Neural cell (in vitro differentiated cells): ENCODE measurements around the gene MID1. TPM values are rescaled to one million over a fixed set of nuclear protein-coding genes. Genes with fewer than 3 reads are reported as not detected.
A peak's percentile ranks its signal among the peaks of the same experiment; 100 is the strongest.

Source experiments
- H2AFZ ChIP-seq: fragments of 200-600, 300-800 bp; sonication (generic), shearing (Covaris generic); 2 replicates; pipeline ENCODE4 v1.6.0; 2014; ENCODE audit warnings: low read depth, mild to moderate bottlenecking, antibody characterized with exemption, low read length, moderate library complexity
- H3F3A ChIP-seq: fragments of 200-600 bp; shearing (Covaris generic); 2 replicates; pipeline ENCODE4 v1.6.1; 2016; ENCODE audit warnings: mild to moderate bottlenecking, moderate library complexity, mixed read lengths, antibody characterized with exemption, low read length; ENCODE audit not compliant: insufficient read depth, poor library complexity, severe bottlenecking
- H3K27ac ChIP-seq: fragments of 200-600, 300-800 bp; sonication (generic), shearing (Covaris generic); 2 replicates; pipeline ENCODE4 v1.5.1; 2014; ENCODE audit warnings: mild to moderate bottlenecking, low read length, moderate library complexity
- H3K27me3 ChIP-seq: fragments of 300-800, 200-600 bp; sonication (generic), shearing (Covaris generic); 2 replicates; pipeline ENCODE4 v1.6.0; 2014; ENCODE audit warnings: mild to moderate bottlenecking, low read depth, low read length, moderate library complexity; ENCODE audit not compliant: insufficient read depth
- H3K36me3 ChIP-seq: fragments of 300-800, 200-600 bp; sonication (generic), shearing (Covaris generic); 2 replicates; pipeline ENCODE4 v1.5.1; 2014; ENCODE audit warnings: mild to moderate bottlenecking, antibody characterized with exemption, low read length, moderate library complexity; ENCODE audit not compliant: insufficient read depth
- H3K4me2 ChIP-seq: fragments of 300-800, 200-600 bp; sonication (generic), shearing (Covaris generic); 2 replicates; pipeline ENCODE4 v1.6.0; 2014; ENCODE audit warnings: mild to moderate bottlenecking, low read length
- H3K4me3 ChIP-seq: fragments of 300-800, 200-600 bp; sonication (generic), shearing (Covaris generic); 2 replicates; pipeline ENCODE4 v1.5.1; 2014; ENCODE audit warnings: mild to moderate bottlenecking, low read length, moderate library complexity
- H3K79me2 ChIP-seq: fragments of 200-600 bp; shearing (Covaris generic); replicated peaks from 2 replicates; pipeline ENCODE4 v1.6.0; 2014; ENCODE audit warnings: mild to moderate bottlenecking, low read length, moderate library complexity; ENCODE audit not compliant: insufficient read depth
- H3K9ac ChIP-seq: fragments of 300-800, 200-600 bp; sonication (generic), shearing (Covaris generic); 2 replicates; pipeline ENCODE4 v1.6.1; 2016; ENCODE audit warnings: mild to moderate bottlenecking, low read length, mixed read lengths
- H3K9me2 ChIP-seq: fragments of 200-600 bp; shearing (Covaris generic); 2 replicates; pipeline ENCODE4 v1.6.1; 2016; ENCODE audit warnings: mild to moderate bottlenecking, low read length, mixed read lengths; ENCODE audit not compliant: insufficient read depth
- H3K9me3 ChIP-seq: fragments of 200-600, 300-800 bp; sonication (generic), shearing (Covaris generic); 2 replicates; pipeline ENCODE4 v1.6.1; 2016; ENCODE audit warnings: mild to moderate bottlenecking, mixed run types, low read length, moderate library complexity, mixed read lengths
- H4K20me1 ChIP-seq: fragments of 200-600 bp; shearing (Covaris generic); 2 replicates; pipeline ENCODE4 v1.6.1; 2016; ENCODE audit warnings: mild to moderate bottlenecking, mixed run types; ENCODE audit not compliant: insufficient read depth
- CTCF ChIP-seq: fragments of 450-650 bp; IDR thresholded peaks from 2 replicates; pipeline ENCODE4 v1.5.1; 2014; ENCODE audit warnings: antibody characterized with exemption, mild to moderate bottlenecking, moderate library complexity; ENCODE audit not compliant: poor library complexity, severe bottlenecking
- EP300 ChIP-seq: fragments of 450-650 bp; conservative IDR thresholded peaks from 2 replicates; pipeline ENCODE4 v1.6.1; 2014; ENCODE audit warnings: antibody characterized with exemption, mild to moderate bottlenecking, moderate library complexity; ENCODE audit not compliant: poor library complexity, severe bottlenecking
- EZH2 ChIP-seq: fragments of 200-600, 300-800 bp; shearing (Covaris generic), sonication (generic); IDR thresholded peaks from 2 replicates; pipeline ENCODE4 v1.6.1; 2014; ENCODE audit warnings: antibody characterized with exemption, low read length, borderline replicate concordance, mild to moderate bottlenecking; ENCODE audit not compliant: insufficient read depth, poor library complexity, severe bottlenecking
- MXI1 ChIP-seq: fragments of 450-650 bp; conservative IDR thresholded peaks from 2 replicates; pipeline ENCODE4 v1.6.1; 2014; ENCODE audit warnings: antibody characterized with exemption, mild to moderate bottlenecking; ENCODE audit not compliant: poor library complexity, severe bottlenecking
- POLR2AphosphoS5 ChIP-seq: IDR thresholded peaks from 2 replicates; pipeline ENCODE4 v1.6.1; 2012
- RAD21 ChIP-seq: fragments of 450-650 bp; conservative IDR thresholded peaks from 2 replicates; pipeline ENCODE4 v1.6.1; 2014; ENCODE audit warnings: antibody characterized with exemption, mild to moderate bottlenecking, moderate library complexity
- REST ChIP-seq: IDR thresholded peaks from 2 replicates; pipeline ENCODE4 v1.6.1; 2012; ENCODE audit warnings: borderline replicate concordance
- SMC3 ChIP-seq: fragments of 450-650 bp; conservative IDR thresholded peaks from 2 replicates; pipeline ENCODE4 v1.6.1; 2014; ENCODE audit warnings: antibody characterized with exemption, mild to moderate bottlenecking, moderate library complexity; ENCODE audit not compliant: poor library complexity
- TAF1 ChIP-seq: IDR thresholded peaks from 2 replicates; pipeline ENCODE4 v1.6.1; 2012; ENCODE audit warnings: low read depth
- polyA plus RNA-seq: library from polyadenylated mRNA; depleted of rRNA; stranded (reverse); fragments of >200 nt; gene quantifications from 2 replicates; pipeline ENCODE4 v1.2.3, GENCODE V29; 2014

MID1 gene
- polyA plus RNA-seq, 1 donor from 2014 or later = 16.6 TPM

- Histone ChIP-seq H3K79me2 (no peaks in the 10 kb centered on the region), H3K27ac (peak overlapping the region; percentile 82), H3K4me3 (peak overlapping the region; percentile 7), H3K9me3 (no peaks in the 10 kb centered on the region), H3K9me2 (no peaks in the 10 kb centered on the region), H3K4me2 (no peak overlapping the region), H3K36me3 (no peaks in the 10 kb centered on the region), H2AFZ (no peak overlapping the region), H3K27me3 (no peaks in the 10 kb centered on the region), H3F3A (no peaks in the 10 kb centered on the region), H3K9ac (peak overlapping the region; percentile 34), H4K20me1 (no peaks in the 10 kb centered on the region)
- TF ChIP-seq POLR2AphosphoS5 (no peak), SMC3 (no peak), MXI1 (no peak), RAD21 (no peak), EZH2 (no peak), EP300 (peak; percentile 35), REST (peak; percentile 91), CTCF (no peak), TAF1 (no peak)
These were observed 204.0 kb downstream of the MID1 start for GRCh38 chrX:10416424-10416823.

- H3K36me3 ChIP-seq = no peaks in the 10 kb centered on the region
- H4K20me1 ChIP-seq = no peaks in the 10 kb centered on the region
- TF ChIP-seq POLR2AphosphoS5 (no peak), EZH2 (no peak), MXI1 (no peak), CTCF (no peak), RAD21 (no peak), SMC3 (no peak), TAF1 (no peak), EP300 (no peak), REST (no peak)
- no peaks in the 10 kb centered on the region for H3K27me3 ChIP-seq
- H3K9ac ChIP-seq = peak overlapping the region; percentile 34
- no peaks in the 10 kb centered on the region for H3K79me2 ChIP-seq
- H3K9me3 ChIP-seq = no peaks in the 10 kb centered on the region
- no peaks in the 10 kb centered on the region for H3F3A ChIP-seq
- H2AFZ ChIP-seq = no peak overlapping the region
- H3K4me3 ChIP-seq = no peak overlapping the region
- H3K9me2 ChIP-seq = no peaks in the 10 kb centered on the region
- peak overlapping the region; percentile 82 for H3K27ac ChIP-seq
- no peak overlapping the region for H3K4me2 ChIP-seq
These were observed 204.9 kb downstream of the MID1 start for GRCh38 chrX:10415306-10416001.
